ENCODE results near the gene IRF2BPL. TPM values are rescaled to one million over a fixed set of nuclear protein-coding genes. Genes with fewer than 3 reads are reported as not detected.

The IRF2BPL gene
- polyA plus RNA-seq, 1 donor (not counting 4 experiments of a cell fraction or from before 2014, with no cell fraction given): 5.6 TPM

DNA sequence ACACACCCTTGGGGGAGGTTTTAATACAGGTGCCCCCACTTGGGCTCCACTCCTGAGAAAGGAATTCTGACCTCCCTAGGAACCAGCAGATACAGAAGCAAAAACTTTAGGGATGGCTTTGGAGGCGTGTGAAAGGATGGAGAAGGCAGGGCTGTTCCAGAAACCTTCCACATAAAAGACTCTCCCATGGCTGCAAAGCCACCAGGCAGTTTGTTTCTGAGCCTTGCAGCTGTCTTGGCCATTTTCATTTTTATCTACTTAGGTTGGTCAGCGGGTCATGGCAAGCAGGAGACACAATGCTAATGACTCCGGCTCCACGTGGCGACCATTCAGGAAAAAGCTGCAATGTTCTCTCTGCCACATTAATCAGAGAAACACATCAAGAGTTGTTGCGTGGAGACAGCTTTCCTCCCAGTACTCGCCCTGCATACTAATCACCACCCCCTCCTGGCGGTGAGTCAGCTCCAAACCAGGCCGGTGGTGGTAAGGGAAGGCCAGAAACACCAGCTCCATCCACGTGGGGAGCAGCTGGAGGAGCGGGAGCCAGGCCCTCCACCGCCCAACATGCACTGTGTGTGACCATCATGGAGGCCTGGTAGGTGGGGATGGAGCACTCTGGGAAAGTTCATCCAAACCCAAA lies 30.9 kb upstream of the IRF2BPL start:
- no peak overlapping the region for H3K27ac ChIP-seq (ENCODE audit: control insufficient read depth, insufficient read depth, low read length)
- no peaks in the 10 kb centered on the region for H3K79me2 ChIP-seq (ENCODE audit: control insufficient read depth, insufficient read depth, low read length)
- no peak for DNase-seq (ENCODE audit: low read depth, low spot score)
- no peaks in the 10 kb centered on the region for H3K9me1 ChIP-seq (ENCODE audit: control insufficient read depth, extremely low read depth, insufficient read depth, low read length)
- H3K4me3 ChIP-seq (ENCODE audit: control insufficient read depth in 2 of 3, extremely low read depth in 1 of 3, insufficient read depth in 2 of 3, low read depth in 1 of 3, low read length in 3 of 3): no peak overlapping the region
- H3K9ac ChIP-seq (ENCODE audit: control insufficient read depth, extremely low read depth, insufficient read depth, low read length): no peak overlapping the region
- peaks cover 3% of the 10 kb centered on the region for H3K9me3 ChIP-seq (ENCODE audit: control insufficient read depth, low read depth, low read length)
- no peak overlapping the region for H3K4me2 ChIP-seq (ENCODE audit: control insufficient read depth, extremely low read depth, insufficient read depth, low read depth, low read length)
- no peaks in the 10 kb centered on the region for H3K36me3 ChIP-seq (ENCODE audit: control insufficient read depth in 2 of 2, extremely low read depth in 1 of 2, insufficient read depth in 2 of 2, low read length in 2 of 2)
- H3K4me1 ChIP-seq (ENCODE audit: control insufficient read depth, extremely low read depth, insufficient read depth, low read length): no peaks in the 10 kb centered on the region
- dilution Hi-C loops (cut with MboI; ENCODE audit: extremely low pct_ligation_motif_present, low sequenced_read_pairs): no loop called here
- peak; percentile 17 for FAIRE-seq
- H3K27me3 ChIP-seq (ENCODE audit: control insufficient read depth, extremely low read depth, insufficient read depth, low read length): no peaks in the 10 kb centered on the region
- TF ChIP-seq EZH2 (IDR thresholded peaks at IDR 0.05; ENCODE audit: low read length): no peak
- TF ChIP-seq, protein P1, sequence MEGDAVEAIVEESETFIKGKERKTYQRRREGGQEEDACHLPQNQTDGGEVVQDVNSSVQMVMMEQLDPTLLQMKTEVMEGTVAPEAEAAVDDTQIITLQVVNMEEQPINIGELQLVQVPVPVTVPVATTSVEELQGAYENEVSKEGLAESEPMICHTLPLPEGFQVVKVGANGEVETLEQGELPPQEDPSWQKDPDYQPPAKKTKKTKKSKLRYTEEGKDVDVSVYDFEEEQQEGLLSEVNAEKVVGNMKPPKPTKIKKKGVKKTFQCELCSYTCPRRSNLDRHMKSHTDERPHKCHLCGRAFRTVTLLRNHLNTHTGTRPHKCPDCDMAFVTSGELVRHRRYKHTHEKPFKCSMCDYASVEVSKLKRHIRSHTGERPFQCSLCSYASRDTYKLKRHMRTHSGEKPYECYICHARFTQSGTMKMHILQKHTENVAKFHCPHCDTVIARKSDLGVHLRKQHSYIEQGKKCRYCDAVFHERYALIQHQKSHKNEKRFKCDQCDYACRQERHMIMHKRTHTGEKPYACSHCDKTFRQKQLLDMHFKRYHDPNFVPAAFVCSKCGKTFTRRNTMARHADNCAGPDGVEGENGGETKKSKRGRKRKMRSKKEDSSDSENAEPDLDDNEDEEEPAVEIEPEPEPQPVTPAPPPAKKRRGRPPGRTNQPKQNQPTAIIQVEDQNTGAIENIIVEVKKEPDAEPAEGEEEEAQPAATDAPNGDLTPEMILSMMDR (optimal IDR thresholded peaks at IDR 0.05 in 1 of 3, IDR thresholded peaks at IDR 0.05 in 1 of 3, conservative IDR thresholded peaks at IDR 0.05 in 1 of 3; ENCODE audit: extremely low read depth in 1 of 3, insufficient read depth in 2 of 3, low read length in 3 of 3): peak in 1 of 3 experiments; percentile 49
- no peak overlapping the region for H2AFZ ChIP-seq (ENCODE audit: control insufficient read depth, low read length)
- H4K20me1 ChIP-seq (ENCODE audit: control insufficient read depth, extremely low read depth, insufficient read depth, low read length): no peaks in the 10 kb centered on the region

DNA sequence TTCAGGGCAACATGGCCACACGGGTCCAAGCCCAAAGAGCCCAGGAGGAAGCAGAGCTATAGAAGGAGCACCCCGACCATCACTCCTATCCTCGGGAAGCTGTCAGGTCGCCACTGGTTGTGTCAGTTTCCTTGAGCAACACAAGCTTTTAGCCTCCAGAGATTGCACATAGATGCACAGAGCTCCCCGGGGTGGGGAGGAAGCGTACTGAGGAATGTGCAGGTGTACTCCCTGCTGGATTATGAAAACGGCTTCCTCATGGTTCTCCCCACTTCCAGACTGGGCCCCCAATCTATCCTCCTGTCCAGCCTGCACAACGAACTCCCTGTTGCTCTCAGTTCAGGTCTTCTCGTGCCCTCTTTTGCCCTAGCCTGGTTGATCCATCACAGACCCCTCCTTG lies 30.3 kb upstream of the IRF2BPL start:
- no peaks in the 10 kb centered on the region for H4K20me1 ChIP-seq (ENCODE audit: control insufficient read depth, extremely low read depth, insufficient read depth, low read length)
- no peak overlapping the region for H3K9ac ChIP-seq (ENCODE audit: control insufficient read depth, extremely low read depth, insufficient read depth, low read length)
- no peaks in the 10 kb centered on the region for H3K79me2 ChIP-seq (ENCODE audit: control insufficient read depth, insufficient read depth, low read length)
- dilution Hi-C loops (cut with MboI; ENCODE audit: extremely low pct_ligation_motif_present, low sequenced_read_pairs): no loop called here
- DNase-seq (ENCODE audit: low read depth, low spot score) (no peak), FAIRE-seq (no peak)
- no peak overlapping the region for H2AFZ ChIP-seq (ENCODE audit: control insufficient read depth, low read length)
- H3K36me3 ChIP-seq (ENCODE audit: control insufficient read depth in 2 of 2, extremely low read depth in 1 of 2, insufficient read depth in 2 of 2, low read length in 2 of 2): no peaks in the 10 kb centered on the region
- no peaks in the 10 kb centered on the region for H3K27me3 ChIP-seq (ENCODE audit: control insufficient read depth, extremely low read depth, insufficient read depth, low read length)
- no peaks in the 10 kb centered on the region for H3K4me1 ChIP-seq (ENCODE audit: control insufficient read depth, extremely low read depth, insufficient read depth, low read length)
- no peak for TF ChIP-seq EZH2 (IDR thresholded peaks at IDR 0.05; ENCODE audit: low read length)
- TF ChIP-seq, protein P1 (optimal IDR thresholded peaks at IDR 0.05 in 1 of 3, IDR thresholded peaks at IDR 0.05 in 1 of 3, conservative IDR thresholded peaks at IDR 0.05 in 1 of 3; ENCODE audit: extremely low read depth in 1 of 3, insufficient read depth in 2 of 3, low read length in 3 of 3): no peak
- H3K27ac ChIP-seq (ENCODE audit: control insufficient read depth, insufficient read depth, low read length): no peak overlapping the region
- H3K4me2 ChIP-seq (ENCODE audit: control insufficient read depth, extremely low read depth, insufficient read depth, low read depth, low read length): no peak overlapping the region
- no peak overlapping the region for H3K4me3 ChIP-seq (ENCODE audit: control insufficient read depth in 2 of 3, extremely low read depth in 1 of 3, insufficient read depth in 2 of 3, low read depth in 1 of 3, low read length in 3 of 3)
- H3K9me1 ChIP-seq (ENCODE audit: control insufficient read depth, extremely low read depth, insufficient read depth, low read length): no peaks in the 10 kb centered on the region
- H3K9me3 ChIP-seq (ENCODE audit: control insufficient read depth, low read depth, low read length): peaks cover 3% of the 10 kb centered on the region
